Neural cell (in vitro differentiated cells): Measurements from ENCODE around the gene TBC1D32. TPM values are rescaled to one million over a fixed set of nuclear protein-coding genes. Genes with fewer than 3 reads are reported as not detected.
"Not testable (repeated sequence)": the region's sequence is repeated elsewhere in the genome, so short reads cannot be mapped to it uniquely, and the experiment has no call there.

ENCODE experiments used
- H2AFZ ChIP-seq: fragments of 200-600, 300-800 bp; sonication (generic), shearing (Covaris generic); 2 replicates; pipeline ENCODE4 v1.6.0; 2014; ENCODE audit warnings: low read depth, mild to moderate bottlenecking, antibody characterized with exemption, low read length, moderate library complexity
- H3F3A ChIP-seq: fragments of 200-600 bp; shearing (Covaris generic); 2 replicates; pipeline ENCODE4 v1.6.1; 2016; ENCODE audit warnings: mild to moderate bottlenecking, moderate library complexity, mixed read lengths, antibody characterized with exemption, low read length; ENCODE audit not compliant: insufficient read depth, poor library complexity, severe bottlenecking
- H3K27ac ChIP-seq: fragments of 200-600, 300-800 bp; sonication (generic), shearing (Covaris generic); 2 replicates; pipeline ENCODE4 v1.5.1; 2014; ENCODE audit warnings: mild to moderate bottlenecking, low read length, moderate library complexity
- H3K27me3 ChIP-seq: fragments of 300-800, 200-600 bp; sonication (generic), shearing (Covaris generic); 2 replicates; pipeline ENCODE4 v1.6.0; 2014; ENCODE audit warnings: mild to moderate bottlenecking, low read depth, low read length, moderate library complexity; ENCODE audit not compliant: insufficient read depth
- H3K36me3 ChIP-seq: fragments of 300-800, 200-600 bp; sonication (generic), shearing (Covaris generic); 2 replicates; pipeline ENCODE4 v1.5.1; 2014; ENCODE audit warnings: mild to moderate bottlenecking, antibody characterized with exemption, low read length, moderate library complexity; ENCODE audit not compliant: insufficient read depth
- H3K4me2 ChIP-seq: fragments of 300-800, 200-600 bp; sonication (generic), shearing (Covaris generic); 2 replicates; pipeline ENCODE4 v1.6.0; 2014; ENCODE audit warnings: mild to moderate bottlenecking, low read length
- H3K4me3 ChIP-seq: fragments of 300-800, 200-600 bp; sonication (generic), shearing (Covaris generic); 2 replicates; pipeline ENCODE4 v1.5.1; 2014; ENCODE audit warnings: mild to moderate bottlenecking, low read length, moderate library complexity
- H3K79me2 ChIP-seq: fragments of 200-600 bp; shearing (Covaris generic); replicated peaks from 2 replicates; pipeline ENCODE4 v1.6.0; 2014; ENCODE audit warnings: mild to moderate bottlenecking, low read length, moderate library complexity; ENCODE audit not compliant: insufficient read depth
- H3K9ac ChIP-seq: fragments of 300-800, 200-600 bp; sonication (generic), shearing (Covaris generic); 2 replicates; pipeline ENCODE4 v1.6.1; 2016; ENCODE audit warnings: mild to moderate bottlenecking, low read length, mixed read lengths
- H3K9me2 ChIP-seq: fragments of 200-600 bp; shearing (Covaris generic); 2 replicates; pipeline ENCODE4 v1.6.1; 2016; ENCODE audit warnings: mild to moderate bottlenecking, low read length, mixed read lengths; ENCODE audit not compliant: insufficient read depth
- H3K9me3 ChIP-seq: fragments of 200-600, 300-800 bp; sonication (generic), shearing (Covaris generic); 2 replicates; pipeline ENCODE4 v1.6.1; 2016; ENCODE audit warnings: mild to moderate bottlenecking, mixed run types, low read length, moderate library complexity, mixed read lengths
- H4K20me1 ChIP-seq: fragments of 200-600 bp; shearing (Covaris generic); 2 replicates; pipeline ENCODE4 v1.6.1; 2016; ENCODE audit warnings: mild to moderate bottlenecking, mixed run types; ENCODE audit not compliant: insufficient read depth
- EP300 ChIP-seq: fragments of 450-650 bp; conservative IDR thresholded peaks from 2 replicates; pipeline ENCODE4 v1.6.1; 2014; ENCODE audit warnings: antibody characterized with exemption, mild to moderate bottlenecking, moderate library complexity; ENCODE audit not compliant: poor library complexity, severe bottlenecking
- EZH2 ChIP-seq: fragments of 200-600, 300-800 bp; shearing (Covaris generic), sonication (generic); IDR thresholded peaks from 2 replicates; pipeline ENCODE4 v1.6.1; 2014; ENCODE audit warnings: antibody characterized with exemption, low read length, borderline replicate concordance, mild to moderate bottlenecking; ENCODE audit not compliant: insufficient read depth, poor library complexity, severe bottlenecking
- MXI1 ChIP-seq: fragments of 450-650 bp; conservative IDR thresholded peaks from 2 replicates; pipeline ENCODE4 v1.6.1; 2014; ENCODE audit warnings: antibody characterized with exemption, mild to moderate bottlenecking; ENCODE audit not compliant: poor library complexity, severe bottlenecking
- POLR2AphosphoS5 ChIP-seq: IDR thresholded peaks from 2 replicates; pipeline ENCODE4 v1.6.1; 2012
- RAD21 ChIP-seq: fragments of 450-650 bp; conservative IDR thresholded peaks from 2 replicates; pipeline ENCODE4 v1.6.1; 2014; ENCODE audit warnings: antibody characterized with exemption, mild to moderate bottlenecking, moderate library complexity
- SMC3 ChIP-seq: fragments of 450-650 bp; conservative IDR thresholded peaks from 2 replicates; pipeline ENCODE4 v1.6.1; 2014; ENCODE audit warnings: antibody characterized with exemption, mild to moderate bottlenecking, moderate library complexity; ENCODE audit not compliant: poor library complexity
- TAF1 ChIP-seq: IDR thresholded peaks from 2 replicates; pipeline ENCODE4 v1.6.1; 2012; ENCODE audit warnings: low read depth
- polyA plus RNA-seq: library from polyadenylated mRNA; depleted of rRNA; stranded (reverse); fragments of >200 nt; gene quantifications from 2 replicates; pipeline ENCODE4 v1.2.3, GENCODE V29; 2014
- TF ChIP-seq, protein P1 (sequence below): IDR thresholded peaks from 2 replicates; pipeline ENCODE4 v1.6.1; 2012; ENCODE audit warnings: borderline replicate concordance
- TF ChIP-seq, protein P2 (sequence below): fragments of 450-650 bp; IDR thresholded peaks from 2 replicates; pipeline ENCODE4 v1.5.1; 2014; ENCODE audit warnings: antibody characterized with exemption, mild to moderate bottlenecking, moderate library complexity; ENCODE audit not compliant: poor library complexity, severe bottlenecking

TBC1D32 gene
- polyA plus RNA-seq, 1 donor from 2014 or later: 33.2 TPM

DNA sequence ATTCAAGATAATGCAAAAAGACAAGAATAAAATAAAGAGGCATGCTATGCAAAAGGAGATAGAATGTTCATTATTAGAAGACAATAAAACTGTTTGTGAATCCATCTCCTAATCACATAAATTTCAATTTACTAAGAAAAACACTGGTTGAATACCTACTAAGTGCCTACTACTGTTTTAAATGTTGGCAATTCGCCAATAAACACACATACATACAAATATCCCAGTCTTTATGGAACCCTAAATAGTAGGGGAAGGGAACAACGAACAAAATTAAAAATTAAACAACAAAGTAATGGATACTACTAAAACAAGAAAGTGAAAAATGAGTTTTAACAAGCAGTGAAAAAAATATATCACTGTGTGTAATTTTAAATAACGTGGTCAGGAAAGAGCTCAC is 158.5 kb downstream of the TBC1D32 start:
- no peak overlapping the region for H3K4me2 ChIP-seq

DNA sequence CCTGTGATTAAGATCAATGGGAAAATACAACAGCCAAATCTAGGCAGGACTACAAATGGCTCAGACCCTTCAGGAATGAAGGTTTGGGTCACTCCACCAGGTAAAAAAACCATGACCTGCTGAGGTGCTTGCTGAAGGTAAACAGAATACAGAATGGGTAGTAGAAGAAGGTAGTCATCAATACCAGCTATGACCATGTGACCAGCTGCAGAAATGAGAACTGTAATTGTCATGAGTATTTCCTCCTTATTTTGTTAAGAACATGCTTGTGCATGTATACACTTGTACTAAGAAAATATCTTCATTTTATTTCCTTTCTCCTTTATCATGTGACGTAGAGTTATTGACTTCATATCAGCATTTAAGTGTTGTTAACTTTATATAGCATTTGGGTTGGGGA is 161.8 kb downstream of the TBC1D32 start:
- not testable (repeated sequence) for H3K27ac ChIP-seq, H3K9me3 ChIP-seq, H2AFZ ChIP-seq, H3F3A ChIP-seq, H3K4me3 ChIP-seq, H3K36me3 ChIP-seq, H4K20me1 ChIP-seq, H3K9ac ChIP-seq, H3K4me2 ChIP-seq, H3K27me3 ChIP-seq, H3K9me2 ChIP-seq, H3K79me2 ChIP-seq

More for the DNA sequence above, 158.5 kb downstream of the TBC1D32 start:
- H3K36me3 ChIP-seq: no peaks in the 10 kb centered on the region
- H3K9ac ChIP-seq: no peak overlapping the region
- H3K79me2 ChIP-seq: no peaks in the 10 kb centered on the region
- H2AFZ ChIP-seq: no peak overlapping the region
- H4K20me1 ChIP-seq: no peaks in the 10 kb centered on the region
- TF ChIP-seq EZH2: no peak
- TF ChIP-seq SMC3: no peak
- TF ChIP-seq RAD21: no peak
- TF ChIP-seq EP300: no peak
- TF ChIP-seq POLR2AphosphoS5: no peak
- TF ChIP-seq, protein P1, sequence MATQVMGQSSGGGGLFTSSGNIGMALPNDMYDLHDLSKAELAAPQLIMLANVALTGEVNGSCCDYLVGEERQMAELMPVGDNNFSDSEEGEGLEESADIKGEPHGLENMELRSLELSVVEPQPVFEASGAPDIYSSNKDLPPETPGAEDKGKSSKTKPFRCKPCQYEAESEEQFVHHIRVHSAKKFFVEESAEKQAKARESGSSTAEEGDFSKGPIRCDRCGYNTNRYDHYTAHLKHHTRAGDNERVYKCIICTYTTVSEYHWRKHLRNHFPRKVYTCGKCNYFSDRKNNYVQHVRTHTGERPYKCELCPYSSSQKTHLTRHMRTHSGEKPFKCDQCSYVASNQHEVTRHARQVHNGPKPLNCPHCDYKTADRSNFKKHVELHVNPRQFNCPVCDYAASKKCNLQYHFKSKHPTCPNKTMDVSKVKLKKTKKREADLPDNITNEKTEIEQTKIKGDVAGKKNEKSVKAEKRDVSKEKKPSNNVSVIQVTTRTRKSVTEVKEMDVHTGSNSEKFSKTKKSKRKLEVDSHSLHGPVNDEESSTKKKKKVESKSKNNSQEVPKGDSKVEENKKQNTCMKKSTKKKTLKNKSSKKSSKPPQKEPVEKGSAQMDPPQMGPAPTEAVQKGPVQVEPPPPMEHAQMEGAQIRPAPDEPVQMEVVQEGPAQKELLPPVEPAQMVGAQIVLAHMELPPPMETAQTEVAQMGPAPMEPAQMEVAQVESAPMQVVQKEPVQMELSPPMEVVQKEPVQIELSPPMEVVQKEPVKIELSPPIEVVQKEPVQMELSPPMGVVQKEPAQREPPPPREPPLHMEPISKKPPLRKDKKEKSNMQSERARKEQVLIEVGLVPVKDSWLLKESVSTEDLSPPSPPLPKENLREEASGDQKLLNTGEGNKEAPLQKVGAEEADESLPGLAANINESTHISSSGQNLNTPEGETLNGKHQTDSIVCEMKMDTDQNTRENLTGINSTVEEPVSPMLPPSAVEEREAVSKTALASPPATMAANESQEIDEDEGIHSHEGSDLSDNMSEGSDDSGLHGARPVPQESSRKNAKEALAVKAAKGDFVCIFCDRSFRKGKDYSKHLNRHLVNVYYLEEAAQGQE: no peak
- no peak for TF ChIP-seq TAF1
- no peak for TF ChIP-seq MXI1
- TF ChIP-seq, protein P2, sequence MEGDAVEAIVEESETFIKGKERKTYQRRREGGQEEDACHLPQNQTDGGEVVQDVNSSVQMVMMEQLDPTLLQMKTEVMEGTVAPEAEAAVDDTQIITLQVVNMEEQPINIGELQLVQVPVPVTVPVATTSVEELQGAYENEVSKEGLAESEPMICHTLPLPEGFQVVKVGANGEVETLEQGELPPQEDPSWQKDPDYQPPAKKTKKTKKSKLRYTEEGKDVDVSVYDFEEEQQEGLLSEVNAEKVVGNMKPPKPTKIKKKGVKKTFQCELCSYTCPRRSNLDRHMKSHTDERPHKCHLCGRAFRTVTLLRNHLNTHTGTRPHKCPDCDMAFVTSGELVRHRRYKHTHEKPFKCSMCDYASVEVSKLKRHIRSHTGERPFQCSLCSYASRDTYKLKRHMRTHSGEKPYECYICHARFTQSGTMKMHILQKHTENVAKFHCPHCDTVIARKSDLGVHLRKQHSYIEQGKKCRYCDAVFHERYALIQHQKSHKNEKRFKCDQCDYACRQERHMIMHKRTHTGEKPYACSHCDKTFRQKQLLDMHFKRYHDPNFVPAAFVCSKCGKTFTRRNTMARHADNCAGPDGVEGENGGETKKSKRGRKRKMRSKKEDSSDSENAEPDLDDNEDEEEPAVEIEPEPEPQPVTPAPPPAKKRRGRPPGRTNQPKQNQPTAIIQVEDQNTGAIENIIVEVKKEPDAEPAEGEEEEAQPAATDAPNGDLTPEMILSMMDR: no peak
- H3K4me3 ChIP-seq: no peak overlapping the region
- no peaks in the 10 kb centered on the region for H3K9me2 ChIP-seq
- no peaks in the 10 kb centered on the region for H3K27me3 ChIP-seq
- H3F3A ChIP-seq: no peaks in the 10 kb centered on the region
- H3K9me3 ChIP-seq: no peaks in the 10 kb centered on the region
- H3K27ac ChIP-seq: no peak overlapping the region

DNA sequence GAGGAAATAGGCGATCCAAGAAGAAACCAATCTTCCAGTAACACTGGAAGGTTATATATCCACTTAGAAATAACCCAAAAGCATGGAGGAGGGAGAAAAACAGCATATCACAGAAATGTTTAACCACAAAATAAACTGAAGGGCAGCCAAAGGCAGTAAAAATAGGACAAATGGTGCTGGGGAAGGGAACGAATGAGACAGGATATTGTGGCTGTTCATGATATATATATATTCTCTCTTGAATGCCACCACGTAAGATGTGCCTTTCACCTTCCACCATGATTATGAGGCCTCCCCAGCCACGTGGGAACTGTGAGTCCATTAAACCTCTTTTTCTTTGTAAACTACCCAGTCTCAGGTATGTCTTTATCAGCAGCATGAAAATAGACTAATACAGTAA is 162.4 kb downstream of the TBC1D32 start:
- no peaks in the 10 kb centered on the region for H3K36me3 ChIP-seq
- H3K4me2 ChIP-seq: no peak overlapping the region
- H2AFZ ChIP-seq: no peak overlapping the region
- no peak overlapping the region for H3K9ac ChIP-seq
- no peaks in the 10 kb centered on the region for H3K79me2 ChIP-seq
- no peak overlapping the region for H3K27ac ChIP-seq
- H3K9me2 ChIP-seq: no peaks in the 10 kb centered on the region
- no peaks in the 10 kb centered on the region for H4K20me1 ChIP-seq
- no peaks in the 10 kb centered on the region for H3K27me3 ChIP-seq
- no peak overlapping the region for H3K4me3 ChIP-seq
- TF ChIP-seq SMC3: no peak
- H3K9me3 ChIP-seq: no peaks in the 10 kb centered on the region
- H3F3A ChIP-seq: no peaks in the 10 kb centered on the region
